K562 (cell line): ENCODE data around the gene SPTBN2. TPM values are rescaled to one million over a fixed set of nuclear protein-coding genes. Genes with fewer than 3 reads are reported as not detected.

ENCODE experiments used
- ATAC-seq: fragments of 200-7000 bp; cut with Tn5 transposase; 3 replicates; pipeline ENCODE4 v1.9.1; 2020; ENCODE audit warnings: moderate library complexity
- BruUV-seq: library from RNA; stranded (reverse); fragments of 400-500 nt; replicated peaks from 2 replicates; lab custom pipeline; 2021; lab: Mats Ljungman, UMichigan
- CTCF ChIA-PET: fragments of 300-600 bp; formaldehyde crosslinking; extraction: SDS; loops from one replicate; lab custom pipeline; 2021; ENCODE audit warnings: low intra/inter-chr PET ratio; lab: Yijun Ruan, JAX
- POLR2A ChIA-PET: fragments of 300-600, 350-650 bp; sonication (Branson Sonifier 250); formaldehyde crosslinking; extraction: SDS; loops from one replicate; lab custom pipeline; 2021; ENCODE audit warnings: antibody characterized with exemption, inconsistent platforms; lab: Yijun Ruan, JAX
- DNase-seq, 4 experiments: peaks; one replicate each; pipeline versions ENCODE4 v3.0.0 to v3.0.0-alpha.2; 2011 to 2018; ENCODE audit warnings: low spot score in 3 of 4, mixed read lengths in 3 of 4; ENCODE audit errors: extremely low read depth in 1 of 4
- FAIRE-seq: peaks from 2 replicates; lab custom pipeline; 2011; peaks lifted over from hg19 to GRCh38; lab: Jason Lieb, UNC
- H2AFZ ChIP-seq: 2 replicates; pipeline ENCODE4 v1.6.0; 2011; ENCODE audit warnings: low read depth, low read length, control low read depth, inconsistent platforms
- H3K27ac ChIP-seq: fragments of 200-600 bp; 3 replicates; pipeline ENCODE4 v1.8.0; 2011; ENCODE audit warnings: low read depth, mild to moderate bottlenecking, control low read depth, inconsistent platforms, low read length, moderate library complexity, mixed read lengths; ENCODE audit errors: extremely low read depth
- H3K27me3 ChIP-seq, 2 experiments: fragments of 300-600 bp in 1 of 2; 2 replicates in 1 of 2; 3 replicates in 1 of 2; pipeline versions ENCODE4 v1.6.0 to v1.8.0; 2011; ENCODE audit warnings: inconsistent platforms in 2 of 2, low read length in 2 of 2, mild to moderate bottlenecking in 1 of 2, mixed read lengths in 1 of 2, moderate library complexity in 1 of 2; ENCODE audit not compliant: control insufficient read depth in 2 of 2, insufficient read depth in 2 of 2
- H3K36me3 ChIP-seq: fragments of 300-600 bp; 3 replicates; pipeline ENCODE4 v1.8.0; 2011; ENCODE audit warnings: mild to moderate bottlenecking, low read length, inconsistent platforms; ENCODE audit not compliant: control insufficient read depth, insufficient read depth
- H3K4me1 ChIP-seq, 2 experiments: fragments of 200-600 bp in 1 of 2; replicated peaks in 1 of 2; 2 replicates in 1 of 2; 3 replicates in 1 of 2; pipeline versions ENCODE4 v1.5.1 to v1.8.0; 2011; ENCODE audit warnings: inconsistent platforms in 2 of 2, low read length in 2 of 2, mild to moderate bottlenecking in 1 of 2, mixed read lengths in 1 of 2, moderate library complexity in 1 of 2; ENCODE audit not compliant: control insufficient read depth in 2 of 2, insufficient read depth in 2 of 2
- H3K4me2 ChIP-seq: 2 replicates; pipeline ENCODE4 v1.6.1; 2011; ENCODE audit warnings: low read length, control low read depth, inconsistent platforms, mixed read lengths; ENCODE audit not compliant: insufficient read depth
- H3K4me3 ChIP-seq: fragments of 200-600 bp; sonication (generic), shearing (Covaris generic); 2 replicates; pipeline ENCODE4 v1.5.1; 2016; ENCODE audit warnings: control low read depth, inconsistent platforms
- H3K79me2 ChIP-seq: fragments of 200-600 bp; 3 replicates; pipeline ENCODE4 v1.8.0; 2011; ENCODE audit warnings: low read length, inconsistent platforms; ENCODE audit not compliant: control insufficient read depth, insufficient read depth
- H3K9ac ChIP-seq, 2 experiments: 2 replicates each; pipeline versions ENCODE4 v1.6.0 to v1.6.1; 2011; ENCODE audit warnings: low read depth in 2 of 2, low read length in 2 of 2, control low read depth in 1 of 2, inconsistent platforms in 1 of 2, mild to moderate bottlenecking in 1 of 2, mixed read lengths in 1 of 2; ENCODE audit not compliant: insufficient read depth in 1 of 2
- H3K9me1 ChIP-seq: one replicate; pipeline ENCODE4 v1.6.0; 2011; ENCODE audit warnings: inconsistent platforms, mild to moderate bottlenecking, low read length, moderate library complexity; ENCODE audit not compliant: control insufficient read depth, insufficient read depth
- H3K9me3 ChIP-seq: replicated peaks from 2 replicates; pipeline ENCODE4 v1.5.1; 2011; ENCODE audit warnings: low read depth, low read length, inconsistent platforms; ENCODE audit not compliant: control insufficient read depth, insufficient read depth
- H4K20me1 ChIP-seq: replicated peaks from 2 replicates; pipeline ENCODE4 v1.6.1; 2011; ENCODE audit warnings: low read length, inconsistent platforms, mixed read lengths; ENCODE audit not compliant: control insufficient read depth, insufficient read depth
- CLOCK ChIP-seq: fragments of 250-450 bp; sonication (Bioruptor Pico); IDR thresholded peaks from 2 replicates; pipeline ENCODE4 v1.4.0; 2020; ENCODE audit warnings: mild to moderate bottlenecking, moderate library complexity, borderline replicate concordance
- LCOR ChIP-seq: sonication (generic); formaldehyde crosslinking; IDR thresholded peaks from 2 replicates; pipeline ENCODE4 v1.8.0; 2022; ENCODE audit warnings: mild to moderate bottlenecking, missing genetic modification reagents
- TEAD1 ChIP-seq, 2 experiments: fragments of 450-650 bp in 1 of 2; sonication (generic) in 1 of 2; formaldehyde crosslinking; IDR thresholded peaks; 2 replicates each; pipeline versions ENCODE4 v1.4.0 to v1.8.0; 2020 to 2022; ENCODE audit warnings: mild to moderate bottlenecking in 2 of 2, missing genetic modification reagents in 1 of 2
- WGBS: fragments of 100-300 bp; shearing (Covaris generic); methylation state at CpG from one replicate; pipeline ENCODE4 v1.1.6; 2016; ENCODE audit warnings: low coverage, mixed read lengths; ENCODE audit not compliant: insufficient coverage; ENCODE audit errors: missing lambda C conversion rate; 5-methylcytosine and 5-hydroxymethylcytosine counted together
- in situ Hi-C: fragments of 300-500 bp; cut with MboI; formaldehyde crosslinking; loops from 4 replicates; pipeline ENCODE4 v1.15.0; 2018; ENCODE audit warnings: inconsistent platforms, mixed read lengths
- intact Hi-C: fragments of 100-400 bp; cut with micrococcal nuclease; formaldehyde crosslinking; loops from 2 replicates; pipeline ENCODE4 v1.14.2; 2022
- polyA plus RNA-seq, 8 experiments: library from polyadenylated mRNA; depleted of rRNA in 4 of 8; stranded (reverse) in 5 of 8; unstranded in 3 of 8; fragments of >200 nt; fragmentation: Nextera tagmentation in 2 of 8; fragmentation: Illumina TruSeq in 1 of 8; extraction: Ambion mirVana in 2 of 8; extraction: Trizol in 1 of 8; gene quantifications; 2 replicates each; pipeline versions ENCODE4 v1.2.1 to v1.2.3, GENCODE V29; 2011 to 2014; ENCODE audit warnings: inconsistent platforms in 1 of 8, missing spikeins in 1 of 8
- total RNA-seq, 7 experiments: library from RNA; depleted of rRNA in 6 of 7; stranded (reverse); fragments of >200 nt in 6 of 7; fragmentation: Illumina TruSeq in 2 of 7; extraction: Trizol in 2 of 7; gene quantifications; 2 replicates each; pipeline versions ENCODE4 v1.2.1 to v1.2.3, GENCODE V29; 2011 to 2021; ENCODE audit warnings: low replicate concordance in 1 of 7

The SPTBN2 gene
- total and polyA plus RNA-seq, 9 of the 15 experiments (the other 6 are each of a cell fraction or from before 2014, with no cell fraction given): 0.38 to 56.5 (median 19.7) TPM

- CTCF ChIA-PET: no interaction called here
- peak; percentile 42 for FAIRE-seq
- ATAC-seq: peak; percentile 18
These were observed 76.4 kb downstream of the SPTBN2 start for GRCh38 chr11:66652651-66653050.

More at GRCh38 chr11:66652651-66653050, 76.4 kb downstream of the SPTBN2 start:
- H3K4me1 ChIP-seq: peaks cover 0 to 9% of the 10 kb centered on the region in 2 experiments; a peak in 2 of 5 replicates
- WGBS: 73% methylated on average over 7 of the region's 7 CpGs
- H3K27ac ChIP-seq: peak overlapping the region; percentile 59
- no peak for TF ChIP-seq TEAD1 (CRISPR knock-in tag; IDR thresholded peaks at IDR 0.05)
- no peak for TF ChIP-seq CLOCK (CRISPR knock-in tag)
- TF ChIP-seq LCOR: 0 out of 2 replicates have a peak, but pooled peaks have one; percentile 25
- peaks cover 68% of the 10 kb centered on the region for H3K79me2 ChIP-seq
- DNase-seq: no peak
- intact Hi-C loops (no loop called here), in situ Hi-C loops (no loop called here)
- no peak overlapping the region; the same call in 1 of the 2 replicates for H3K4me2 ChIP-seq
- H2AFZ ChIP-seq: no peak overlapping the region
- no peaks in the 10 kb centered on the region for H3K9me3 ChIP-seq
- no peaks in the 10 kb centered on the region for H3K9me1 ChIP-seq
- no peak overlapping the region for H3K9ac ChIP-seq
- H3K4me3 ChIP-seq: no peak overlapping the region
- H3K36me3 ChIP-seq: peaks cover 54% of the 10 kb centered on the region
- no peaks in the 10 kb centered on the region for H3K27me3 ChIP-seq
- BruUV-seq: no TSS peak
- POLR2A ChIA-PET: interaction anchor here (0.6 to 11.6 kb wide), 4 partner anchors 10 to 180 kb away, joined by 3 to 139 read pairs (median 44); partner anchors contain the start of gene RBM4
- peaks cover 6% of the 10 kb centered on the region for H4K20me1 ChIP-seq
